Measurements from ENCODE around the gene TRPM4.
"Not testable (repeated sequence)": the region's sequence is repeated elsewhere in the genome, so short reads cannot be mapped to it uniquely, and the experiment has no call there.

TRPM4 gene

DNA sequence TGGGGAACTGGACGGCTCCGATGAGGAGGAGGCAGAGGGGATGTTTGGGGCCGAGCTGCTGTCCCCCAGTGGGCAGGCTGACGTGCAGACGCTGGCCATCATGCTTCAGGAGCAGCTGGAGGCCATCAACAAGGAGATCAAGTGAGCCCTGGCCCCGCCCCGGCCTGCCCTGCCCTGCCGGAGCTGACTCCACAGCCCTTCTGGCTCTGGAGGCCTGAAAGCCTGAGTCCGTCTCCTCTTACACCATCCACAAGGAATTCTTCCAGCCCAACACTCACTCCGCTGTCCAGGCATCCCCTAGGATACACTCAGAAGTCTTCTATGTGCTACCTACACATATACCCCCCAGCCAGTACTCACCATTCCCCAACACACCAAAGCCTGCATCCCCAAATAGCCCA lies 20.8 kb upstream of the TRPM4 start:
- FAIRE-seq: no peak
- TF ChIP-seq TAF1 (IDR thresholded peaks at IDR 0.05; ENCODE audit: low read depth, low read length) (no peak), PAX5 (IDR thresholded peaks at IDR 0.05; ENCODE audit: insufficient read depth, low read length, severe bottlenecking) (no peak), POU2F2 (IDR thresholded peaks at IDR 0.05; ENCODE audit: low read depth, low read length) (no peak), SPI1 (IDR thresholded peaks at IDR 0.05; ENCODE audit: low read depth, low read length) (no peak), POLR2A (IDR thresholded peaks at IDR 0.05; ENCODE audit: low read depth, low read length) (no peak), POLR2AphosphoS5 (IDR thresholded peaks at IDR 0.05; ENCODE audit: low read depth, low read length) (no peak)
- DNase-seq (ENCODE audit: insufficient read length, low spot score): no peak

DNA sequence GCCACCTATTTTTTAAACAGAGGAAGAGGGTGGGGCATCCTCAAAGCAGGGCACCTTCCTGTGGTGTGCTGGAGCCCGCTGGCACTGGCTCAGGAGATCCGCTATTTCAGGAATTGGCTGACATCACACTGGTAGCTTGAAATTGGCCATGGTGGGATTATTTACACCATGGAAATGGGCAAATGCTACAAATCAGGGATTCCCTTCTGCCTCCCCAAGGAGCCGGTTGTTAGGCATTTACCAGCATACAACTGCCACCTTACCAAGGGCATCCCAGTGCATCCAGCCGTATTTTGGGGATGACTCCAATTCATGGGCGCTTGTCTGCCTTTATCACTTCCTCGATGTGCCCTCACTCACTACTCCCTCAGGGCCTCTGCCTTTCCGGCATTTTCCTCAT lies 16.6 kb upstream of the TRPM4 start:
- TF ChIP-seq PAX5 (IDR thresholded peaks at IDR 0.05; ENCODE audit: insufficient read depth, low read length, severe bottlenecking) (no peak), POLR2AphosphoS5 (IDR thresholded peaks at IDR 0.05; ENCODE audit: low read depth, low read length) (no peak), SPI1 (IDR thresholded peaks at IDR 0.05; ENCODE audit: low read depth, low read length) (no peak), POU2F2 (IDR thresholded peaks at IDR 0.05; ENCODE audit: low read depth, low read length) (no peak), TAF1 (IDR thresholded peaks at IDR 0.05; ENCODE audit: low read depth, low read length) (no peak), POLR2A (IDR thresholded peaks at IDR 0.05; ENCODE audit: low read depth, low read length) (no peak)
- no peak for DNase-seq (ENCODE audit: insufficient read length, low spot score)
- no peak for FAIRE-seq

- TF ChIP-seq SPI1 (IDR thresholded peaks at IDR 0.05; ENCODE audit: low read depth, low read length) (no peak), POU2F2 (IDR thresholded peaks at IDR 0.05; ENCODE audit: low read depth, low read length) (no peak), POLR2AphosphoS5 (IDR thresholded peaks at IDR 0.05; ENCODE audit: low read depth, low read length) (no peak), POLR2A (IDR thresholded peaks at IDR 0.05; ENCODE audit: low read depth, low read length) (no peak), TAF1 (IDR thresholded peaks at IDR 0.05; ENCODE audit: low read depth, low read length) (no peak), PAX5 (IDR thresholded peaks at IDR 0.05; ENCODE audit: insufficient read depth, low read length, severe bottlenecking) (no peak)
- no peak for DNase-seq (ENCODE audit: insufficient read length, low spot score)
- no peak for FAIRE-seq
Observed at GRCh38 chr19:49141352-49141751, 16.2 kb upstream of the TRPM4 start.

- no peak for FAIRE-seq
- TF ChIP-seq TAF1 (IDR thresholded peaks at IDR 0.05; ENCODE audit: low read depth, low read length): no peak
- TF ChIP-seq SPI1 (IDR thresholded peaks at IDR 0.05; ENCODE audit: low read depth, low read length): no peak
- no peak for TF ChIP-seq POU2F2 (IDR thresholded peaks at IDR 0.05; ENCODE audit: low read depth, low read length)
- no peak for TF ChIP-seq PAX5 (IDR thresholded peaks at IDR 0.05; ENCODE audit: insufficient read depth, low read length, severe bottlenecking)
- TF ChIP-seq POLR2A (IDR thresholded peaks at IDR 0.05; ENCODE audit: low read depth, low read length): no peak
- no peak for TF ChIP-seq POLR2AphosphoS5 (IDR thresholded peaks at IDR 0.05; ENCODE audit: low read depth, low read length)
- no peak for DNase-seq (ENCODE audit: insufficient read length, low spot score)
Observed at GRCh38 chr19:49142866-49143335, 14.7 kb upstream of the TRPM4 start.

DNA sequence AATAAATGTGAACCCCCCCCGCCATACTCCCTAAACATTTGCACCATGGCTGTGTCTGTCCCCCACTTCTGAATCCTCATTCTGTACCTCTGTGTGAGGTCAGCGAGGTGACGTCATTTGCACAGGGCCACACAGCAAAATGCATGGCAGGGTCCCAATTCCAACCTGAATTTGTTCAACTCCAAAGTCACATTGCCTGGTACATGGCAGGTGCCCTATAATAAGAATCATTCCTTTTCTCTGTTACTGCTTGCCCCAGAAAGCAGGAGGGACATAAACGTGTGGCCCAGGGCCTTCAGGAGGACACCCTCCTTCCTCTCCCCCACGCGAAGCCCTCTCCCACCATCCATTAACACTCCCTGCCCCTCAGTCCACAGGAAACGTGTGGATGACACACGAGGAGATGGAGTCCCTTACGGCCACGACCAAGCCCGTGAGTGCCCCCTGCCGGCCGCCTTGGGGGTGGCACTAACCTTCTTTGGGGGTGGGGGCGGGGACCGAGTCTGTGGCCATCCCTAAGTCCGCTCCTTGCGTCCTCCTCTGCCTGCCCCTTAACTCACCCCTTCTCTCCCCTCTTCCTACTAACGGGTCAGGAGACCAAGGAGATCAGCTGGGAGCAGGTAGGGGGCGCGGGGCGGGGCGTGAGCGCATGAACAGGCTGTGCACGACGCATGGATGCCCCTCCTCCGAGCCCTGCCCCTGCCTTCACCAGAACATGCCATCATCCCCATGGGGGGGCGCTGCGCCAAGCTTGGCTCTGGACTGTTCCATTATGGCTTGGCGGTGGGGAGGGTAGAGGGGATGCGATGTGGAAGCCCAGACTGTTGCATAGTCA lies 11.8 kb upstream of the TRPM4 start:
- DNase-seq (ENCODE audit: insufficient read length, low spot score) (peak; percentile 72), FAIRE-seq (peak; percentile 59)
- TF ChIP-seq POU2F2 (IDR thresholded peaks at IDR 0.05; ENCODE audit: low read depth, low read length): no peak
- no peak for TF ChIP-seq POLR2A (IDR thresholded peaks at IDR 0.05; ENCODE audit: low read depth, low read length)
- no peak for TF ChIP-seq POLR2AphosphoS5 (IDR thresholded peaks at IDR 0.05; ENCODE audit: low read depth, low read length)
- no peak for TF ChIP-seq PAX5 (IDR thresholded peaks at IDR 0.05; ENCODE audit: insufficient read depth, low read length, severe bottlenecking)
- no peak for TF ChIP-seq SPI1 (IDR thresholded peaks at IDR 0.05; ENCODE audit: low read depth, low read length)

DNA sequence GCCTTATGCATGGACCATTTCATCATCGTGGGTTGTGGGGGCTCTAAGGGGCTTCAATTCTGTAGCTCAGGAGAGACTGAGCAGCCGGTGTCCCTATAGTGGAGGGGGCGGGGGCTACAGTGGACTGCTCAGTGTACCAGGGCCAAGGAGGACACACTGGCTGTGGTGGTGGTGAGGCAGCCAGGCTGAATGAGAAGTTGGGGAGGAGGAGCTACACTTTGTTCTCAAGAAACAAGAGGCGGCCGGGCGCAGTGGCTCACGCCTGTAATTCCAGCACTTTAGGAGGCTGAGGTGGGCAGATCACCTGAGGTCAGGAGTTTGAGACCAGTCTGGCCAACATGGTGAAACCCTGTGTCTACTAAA lies 11.2 kb upstream of the TRPM4 start:
- not testable (repeated sequence) for FAIRE-seq; DNase-seq (ENCODE audit: insufficient read length, low spot score)

GRCh38 chr19:49148044-49148682 lies 9.4 kb upstream of the TRPM4 start:
- no peak for DNase-seq (ENCODE audit: insufficient read length, low spot score)
- no peak for FAIRE-seq
- TF ChIP-seq POLR2A (IDR thresholded peaks at IDR 0.05; ENCODE audit: low read depth, low read length) (no peak), POU2F2 (IDR thresholded peaks at IDR 0.05; ENCODE audit: low read depth, low read length) (no peak), SPI1 (IDR thresholded peaks at IDR 0.05; ENCODE audit: low read depth, low read length) (no peak), TAF1 (IDR thresholded peaks at IDR 0.05; ENCODE audit: low read depth, low read length) (no peak), PAX5 (IDR thresholded peaks at IDR 0.05; ENCODE audit: insufficient read depth, low read length, severe bottlenecking) (no peak), POLR2AphosphoS5 (IDR thresholded peaks at IDR 0.05; ENCODE audit: low read depth, low read length) (no peak)

- FAIRE-seq (no peak), DNase-seq (ENCODE audit: insufficient read length, low spot score) (peak; percentile 70)
- TF ChIP-seq PAX5 (IDR thresholded peaks at IDR 0.05; ENCODE audit: insufficient read depth, low read length, severe bottlenecking) (no peak), POU2F2 (IDR thresholded peaks at IDR 0.05; ENCODE audit: low read depth, low read length) (no peak), TAF1 (IDR thresholded peaks at IDR 0.05; ENCODE audit: low read depth, low read length) (no peak), SPI1 (IDR thresholded peaks at IDR 0.05; ENCODE audit: low read depth, low read length) (no peak), POLR2A (IDR thresholded peaks at IDR 0.05; ENCODE audit: low read depth, low read length) (no peak), POLR2AphosphoS5 (IDR thresholded peaks at IDR 0.05; ENCODE audit: low read depth, low read length) (no peak)
Observed at GRCh38 chr19:49148784-49149651, 8.6 kb upstream of the TRPM4 start.

GRCh38 chr19:49149652-49150105 lies 7.9 kb upstream of the TRPM4 start:
- no peak for FAIRE-seq
- DNase-seq (ENCODE audit: insufficient read length, low spot score): no peak
- TF ChIP-seq POLR2A (IDR thresholded peaks at IDR 0.05; ENCODE audit: low read depth, low read length) (no peak), POU2F2 (IDR thresholded peaks at IDR 0.05; ENCODE audit: low read depth, low read length) (no peak), SPI1 (IDR thresholded peaks at IDR 0.05; ENCODE audit: low read depth, low read length) (no peak), TAF1 (IDR thresholded peaks at IDR 0.05; ENCODE audit: low read depth, low read length) (no peak), PAX5 (IDR thresholded peaks at IDR 0.05; ENCODE audit: insufficient read depth, low read length, severe bottlenecking) (no peak), POLR2AphosphoS5 (IDR thresholded peaks at IDR 0.05; ENCODE audit: low read depth, low read length) (no peak)

Data from GM12891 (cell line).